Chondrocyte (in vitro differentiated cells): Measurements from ENCODE around the gene TXNDC12. TPM values are rescaled to one million over a fixed set of nuclear protein-coding genes. Genes with fewer than 3 reads are reported as not detected.

ENCODE experiments used
- DNase-seq: peaks from one replicate; pipeline ENCODE4 v3.0.0; 2021; ENCODE audit warnings: mixed read lengths, low spot score
- H3K27ac Mint-ChIP-seq: one replicate; pipeline ENCODE4 v1.8.0; 2021; ENCODE audit warnings: mild to moderate bottlenecking, moderate library complexity, mixed read lengths; ENCODE audit not compliant: unreplicated experiment
- H3K27me3 Mint-ChIP-seq: 2 replicates; pipeline ENCODE4 v1.8.0; 2021; ENCODE audit warnings: low read depth, mixed read lengths
- H3K36me3 Mint-ChIP-seq: 2 replicates; pipeline ENCODE4 v1.8.0; 2021; ENCODE audit warnings: low read depth, mixed read lengths
- H3K4me1 Mint-ChIP-seq: 2 replicates; pipeline ENCODE4 v1.8.0; 2021; ENCODE audit warnings: low read depth, mild to moderate bottlenecking, mixed read lengths
- H3K4me3 Mint-ChIP-seq: one replicate; pipeline ENCODE4 v1.8.0; 2021; ENCODE audit warnings: mild to moderate bottlenecking, moderate library complexity, mixed read lengths; ENCODE audit not compliant: unreplicated experiment
- H3K9me3 Mint-ChIP-seq: 2 replicates; pipeline ENCODE4 v1.8.0; 2021; ENCODE audit warnings: low read depth, mixed read lengths
- CTCF ChIP-seq: fragments of 200-600 bp; sonication (generic); IDR thresholded peaks from 2 replicates; pipeline ENCODE4 v1.5.0; 2021; ENCODE audit warnings: antibody characterized with exemption, mild to moderate bottlenecking, moderate library complexity
- total RNA-seq: library from RNA; stranded (reverse); gene quantifications from 3 replicates; pipeline ENCODE4 v1.2.1, GENCODE V29; 2021

The TXNDC12 gene
- total RNA-seq, 1 donor from 2014 or later = 54.8 TPM

GRCh38 chr1:52003877-52004276 lies 51.1 kb downstream of the TXNDC12 start:
- H3K4me1 Mint-ChIP-seq = peaks cover 40% of the 10 kb centered on the region
- no peak for DNase-seq
- no peak for TF ChIP-seq CTCF
- H3K9me3 Mint-ChIP-seq = no peaks in the 10 kb centered on the region
- no peak overlapping the region for H3K27ac Mint-ChIP-seq
- no peaks in the 10 kb centered on the region for H3K27me3 Mint-ChIP-seq
- H3K4me3 Mint-ChIP-seq = no peak overlapping the region
- H3K36me3 Mint-ChIP-seq = no peaks in the 10 kb centered on the region

- DNase-seq = no peak
- H3K36me3 Mint-ChIP-seq = no peaks in the 10 kb centered on the region
- peaks cover 32% of the 10 kb centered on the region for H3K4me1 Mint-ChIP-seq
- no peak overlapping the region for H3K4me3 Mint-ChIP-seq
- H3K27ac Mint-ChIP-seq = no peak overlapping the region
- TF ChIP-seq CTCF = peak; percentile 92
- H3K9me3 Mint-ChIP-seq = no peaks in the 10 kb centered on the region
- H3K27me3 Mint-ChIP-seq = no peaks in the 10 kb centered on the region
Observed at GRCh38 chr1:52002038-52002917, 52.7 kb downstream of the TXNDC12 start.

GRCh38 chr1:51998701-51999100 lies 56.3 kb downstream of the TXNDC12 start:
- H3K4me1 Mint-ChIP-seq = peaks cover 8% of the 10 kb centered on the region
- no peak overlapping the region for H3K4me3 Mint-ChIP-seq
- DNase-seq = no peak
- no peaks in the 10 kb centered on the region for H3K9me3 Mint-ChIP-seq
- H3K27me3 Mint-ChIP-seq = no peaks in the 10 kb centered on the region
- no peaks in the 10 kb centered on the region for H3K36me3 Mint-ChIP-seq
- no peak for TF ChIP-seq CTCF
- no peak overlapping the region for H3K27ac Mint-ChIP-seq

GRCh38 chr1:51997974-51998382 lies 57.0 kb downstream of the TXNDC12 start:
- H3K9me3 Mint-ChIP-seq = no peaks in the 10 kb centered on the region
- H3K27ac Mint-ChIP-seq = no peak overlapping the region
- no peak for DNase-seq
- no peak overlapping the region for H3K4me3 Mint-ChIP-seq
- no peak for TF ChIP-seq CTCF
- no peaks in the 10 kb centered on the region for H3K36me3 Mint-ChIP-seq
- peaks cover 8% of the 10 kb centered on the region for H3K4me1 Mint-ChIP-seq
- no peaks in the 10 kb centered on the region for H3K27me3 Mint-ChIP-seq

- no peaks in the 10 kb centered on the region for H3K9me3 Mint-ChIP-seq
- H3K27ac Mint-ChIP-seq = no peak within 1 kb of the TSS
- peak within 1 kb of the TSS; percentile 70 for H3K4me3 Mint-ChIP-seq
- peak; percentile 74 for DNase-seq
- peaks cover 17% of the 10 kb centered on the region for H3K4me1 Mint-ChIP-seq
- TF ChIP-seq CTCF = no peak
- H3K36me3 Mint-ChIP-seq = no peaks in the 10 kb centered on the region
- peaks cover 2% of the 10 kb centered on the region for H3K27me3 Mint-ChIP-seq
Observed at GRCh38 chr1:51990478-51990965, 64.5 kb downstream of the TXNDC12 start, which contains the start of gene RAB3B. Gene RAB3B (minus strand): TSS chr1:51990700. CDS start chr1:51977117, 13,583 bp downstream.
